GM12874 (cell line): ENCODE data around the gene JAKMIP1.

Source experiments
- TF ChIP-seq, protein P1 (sequence below): IDR thresholded peaks from 2 replicates; pipeline ENCODE4 v1.5.1; 2011; ENCODE audit warnings: low read depth, mild to moderate bottlenecking, control low read depth, low read length, moderate library complexity; ENCODE audit not compliant: insufficient read depth

The JAKMIP1 gene

DNA sequence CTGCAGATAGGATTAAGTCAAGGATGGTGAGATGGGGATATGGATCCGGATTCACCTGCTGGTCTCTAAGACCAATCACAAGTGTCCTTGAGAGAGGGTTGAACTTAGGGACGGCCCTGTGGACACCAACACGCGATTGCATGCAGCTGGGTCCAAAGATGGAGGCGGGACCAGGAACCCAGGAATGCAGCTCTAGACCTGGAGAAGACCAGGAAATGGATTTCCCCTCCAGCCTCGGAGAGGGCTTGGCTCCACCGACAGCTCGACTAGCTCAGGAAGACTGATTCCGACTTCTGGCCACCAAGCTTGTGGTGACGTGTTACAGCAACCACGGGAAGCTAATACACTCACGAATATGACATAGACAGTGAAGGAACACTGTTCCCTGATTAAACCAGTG, 186.8 kb downstream of the JAKMIP1 start:
- TF ChIP-seq, protein P1, sequence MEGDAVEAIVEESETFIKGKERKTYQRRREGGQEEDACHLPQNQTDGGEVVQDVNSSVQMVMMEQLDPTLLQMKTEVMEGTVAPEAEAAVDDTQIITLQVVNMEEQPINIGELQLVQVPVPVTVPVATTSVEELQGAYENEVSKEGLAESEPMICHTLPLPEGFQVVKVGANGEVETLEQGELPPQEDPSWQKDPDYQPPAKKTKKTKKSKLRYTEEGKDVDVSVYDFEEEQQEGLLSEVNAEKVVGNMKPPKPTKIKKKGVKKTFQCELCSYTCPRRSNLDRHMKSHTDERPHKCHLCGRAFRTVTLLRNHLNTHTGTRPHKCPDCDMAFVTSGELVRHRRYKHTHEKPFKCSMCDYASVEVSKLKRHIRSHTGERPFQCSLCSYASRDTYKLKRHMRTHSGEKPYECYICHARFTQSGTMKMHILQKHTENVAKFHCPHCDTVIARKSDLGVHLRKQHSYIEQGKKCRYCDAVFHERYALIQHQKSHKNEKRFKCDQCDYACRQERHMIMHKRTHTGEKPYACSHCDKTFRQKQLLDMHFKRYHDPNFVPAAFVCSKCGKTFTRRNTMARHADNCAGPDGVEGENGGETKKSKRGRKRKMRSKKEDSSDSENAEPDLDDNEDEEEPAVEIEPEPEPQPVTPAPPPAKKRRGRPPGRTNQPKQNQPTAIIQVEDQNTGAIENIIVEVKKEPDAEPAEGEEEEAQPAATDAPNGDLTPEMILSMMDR: no peak

DNA sequence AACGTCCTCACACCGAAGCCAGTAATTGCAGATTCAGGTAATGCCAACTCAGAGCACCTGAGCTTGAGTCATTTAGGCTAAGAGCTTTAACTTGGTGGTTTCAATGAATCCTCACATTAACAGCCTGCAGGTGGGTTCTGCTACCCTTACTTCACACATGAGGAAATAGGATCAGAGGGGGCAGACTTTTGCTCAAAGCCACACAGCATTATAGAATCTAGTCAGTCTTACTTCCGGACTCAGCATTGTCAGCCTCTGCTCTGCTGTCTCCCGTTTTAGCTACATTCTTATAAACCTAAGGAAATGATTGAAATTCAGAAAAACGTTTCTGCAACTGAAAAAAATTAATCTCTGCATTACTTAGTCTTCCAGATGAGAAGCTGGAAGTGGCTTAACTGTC, 188.1 kb downstream of the JAKMIP1 start:
- TF ChIP-seq, protein P1: no peak

DNA sequence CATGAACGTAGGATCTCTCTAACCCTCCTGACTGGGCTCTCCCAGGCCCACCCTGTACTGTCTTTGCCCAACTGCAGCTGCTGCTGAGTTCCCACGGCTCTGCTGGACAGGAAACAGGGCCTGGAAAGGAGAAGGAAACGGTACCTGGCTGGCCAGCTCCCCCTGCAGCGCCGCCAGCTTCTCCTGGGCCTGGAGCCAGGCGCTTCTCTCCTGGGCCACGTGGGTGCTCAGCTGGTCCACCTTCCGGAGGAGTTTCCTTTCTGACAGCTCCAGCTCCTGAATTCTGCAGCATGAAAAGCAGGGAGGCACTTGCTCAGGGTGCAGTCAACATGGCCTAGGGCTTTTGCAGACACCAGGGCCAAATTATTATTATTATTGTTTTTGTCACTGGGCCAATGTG, 188.7 kb downstream of the JAKMIP1 start:
- TF ChIP-seq, protein P1: no peak

DNA sequence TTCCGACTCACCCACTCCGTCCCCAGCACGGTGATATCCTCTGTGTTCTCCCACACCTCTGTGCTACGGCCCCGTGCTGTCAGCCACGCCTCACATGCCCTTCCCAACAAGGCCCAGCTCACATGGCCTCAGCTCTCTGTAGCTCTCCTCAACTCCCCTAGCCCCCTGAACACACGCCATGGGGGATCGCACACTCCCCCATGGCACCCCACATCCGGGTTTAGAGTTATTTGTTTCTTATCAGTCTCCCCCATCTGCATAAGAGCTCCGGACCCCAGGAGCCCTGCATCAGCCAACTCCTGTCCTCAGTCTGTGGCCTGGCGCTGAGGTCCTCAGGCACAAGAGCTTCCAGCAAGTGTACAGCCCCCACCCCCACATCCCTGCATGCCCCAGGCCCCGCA, 189.1 kb downstream of the JAKMIP1 start:
- TF ChIP-seq, protein P1: no peak

DNA sequence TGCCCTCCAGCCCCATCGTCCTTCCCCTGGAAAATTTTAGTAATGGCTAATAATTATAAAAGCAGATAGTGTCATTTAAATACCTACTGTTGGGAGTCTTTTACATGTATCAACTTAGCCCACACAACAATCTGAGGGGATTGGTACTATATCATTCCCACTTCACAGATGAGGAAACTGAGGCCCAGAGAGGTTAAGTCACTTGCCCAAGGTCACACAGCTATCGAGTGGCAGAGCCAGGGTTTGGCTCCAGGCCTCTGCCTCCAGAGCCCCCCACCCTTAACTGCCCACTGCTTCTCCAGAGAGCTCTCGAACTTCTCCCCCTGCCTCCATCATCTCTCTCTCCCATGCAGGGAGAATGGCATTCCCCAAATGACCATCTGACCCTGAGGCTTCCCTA, 189.6 kb downstream of the JAKMIP1 start:
- TF ChIP-seq, protein P1: no peak

DNA sequence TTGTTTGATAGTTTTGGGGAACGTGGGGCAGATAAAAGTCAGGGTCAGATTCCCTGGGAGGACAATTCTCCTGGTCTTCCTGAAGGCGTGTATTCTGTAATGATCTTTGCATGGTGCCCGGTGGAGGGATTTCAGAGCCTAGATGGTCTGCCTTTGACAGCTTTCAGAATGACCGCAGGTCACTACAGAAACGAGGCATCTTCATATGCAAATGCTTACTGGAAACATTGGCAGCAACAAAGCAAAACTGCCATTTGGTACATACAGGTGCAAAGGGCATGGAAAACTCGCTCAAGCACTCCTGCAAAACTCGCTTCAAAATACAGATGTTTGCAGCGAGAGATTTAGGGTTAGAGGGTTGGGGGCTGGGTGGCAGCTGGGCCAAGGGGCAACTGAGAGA, 190.9 kb downstream of the JAKMIP1 start:
- TF ChIP-seq, protein P1: no peak

DNA sequence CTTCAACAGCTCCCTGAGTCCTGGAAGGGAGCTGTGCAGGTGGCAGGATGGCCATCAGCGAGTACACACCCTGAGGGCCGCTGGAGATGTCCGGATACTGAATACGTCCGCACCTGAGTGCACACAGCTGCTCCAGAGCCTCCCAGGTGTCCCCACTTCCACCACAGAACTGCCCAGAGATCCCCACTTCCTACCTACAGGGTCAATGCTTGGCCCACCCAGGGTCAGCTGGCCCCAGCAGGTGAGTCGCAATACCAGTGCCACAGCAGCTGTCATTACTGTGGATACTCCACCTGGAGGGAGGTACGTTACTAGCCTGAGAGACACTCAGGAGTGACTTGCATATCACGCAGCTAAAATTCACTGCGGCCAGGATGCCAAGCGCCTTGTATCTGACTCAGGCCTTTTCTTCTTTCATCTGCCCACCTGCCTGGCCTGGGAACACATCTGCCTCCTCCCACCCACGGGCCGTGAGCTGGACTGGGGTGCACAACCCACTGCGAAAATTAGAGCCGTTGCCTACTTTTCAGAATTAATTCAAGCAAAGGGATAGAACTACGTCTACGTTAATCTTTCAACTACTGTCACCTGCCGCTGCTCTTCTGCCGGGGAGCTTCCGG, 191.5 kb downstream of the JAKMIP1 start:
- TF ChIP-seq, protein P1: no peak
